DOHH2 (cell line): ENCODE measurements around the gene CDKN1C.
"Not testable (repeated sequence)": the region's sequence is repeated elsewhere in the genome, so short reads cannot be mapped to it uniquely, and the experiment has no call there.

Source experiments
- CTCF ChIP-seq: fragments of 200-600 bp; sonication (generic); IDR thresholded peaks from one replicate; pipeline ENCODE4 v1.5.1; 2014; ENCODE audit warnings: antibody characterized with exemption, mild to moderate bottlenecking, low read depth, low read length; ENCODE audit not compliant: poor library complexity, severe bottlenecking
- EZH2phosphoT487 ChIP-seq: fragments of 200-600 bp; sonication (generic); IDR thresholded peaks from 2 replicates; pipeline ENCODE4 v1.6.1; 2017; ENCODE audit warnings: borderline replicate concordance, mild to moderate bottlenecking, antibody characterized with exemption, low read length, moderate library complexity, mixed read lengths

- TF ChIP-seq CTCF, EZH2phosphoT487: not testable (repeated sequence)
Measured at GRCh38 chr11:2905299-2905698, 19.7 kb upstream of the CDKN1C start.
